Measurements from ENCODE around the gene ARHGAP42.
A peak's percentile ranks its signal among the peaks of the same experiment; 100 is the strongest.

The ARHGAP42 gene

DNA sequence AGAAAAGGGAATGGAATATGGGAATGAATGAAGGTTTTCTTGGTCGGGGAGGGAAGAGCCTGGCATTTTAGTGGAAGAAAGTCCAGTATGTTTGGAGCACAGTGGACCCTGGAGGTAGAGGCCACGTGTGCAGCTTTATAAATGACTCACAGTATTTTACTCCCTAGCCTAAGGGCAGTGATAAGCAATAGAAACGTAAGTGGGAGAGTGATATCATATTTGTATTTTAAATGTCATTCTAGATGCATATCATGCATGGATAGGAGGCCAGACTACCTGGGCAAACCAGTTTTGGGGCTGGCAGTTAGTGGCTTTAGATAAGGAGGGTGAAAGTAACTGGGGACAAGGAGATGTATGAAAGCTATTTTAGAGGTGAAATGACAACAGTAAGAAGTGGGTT is 174.1 kb downstream of the ARHGAP42 start:
- TF ChIP-seq, protein P1, sequence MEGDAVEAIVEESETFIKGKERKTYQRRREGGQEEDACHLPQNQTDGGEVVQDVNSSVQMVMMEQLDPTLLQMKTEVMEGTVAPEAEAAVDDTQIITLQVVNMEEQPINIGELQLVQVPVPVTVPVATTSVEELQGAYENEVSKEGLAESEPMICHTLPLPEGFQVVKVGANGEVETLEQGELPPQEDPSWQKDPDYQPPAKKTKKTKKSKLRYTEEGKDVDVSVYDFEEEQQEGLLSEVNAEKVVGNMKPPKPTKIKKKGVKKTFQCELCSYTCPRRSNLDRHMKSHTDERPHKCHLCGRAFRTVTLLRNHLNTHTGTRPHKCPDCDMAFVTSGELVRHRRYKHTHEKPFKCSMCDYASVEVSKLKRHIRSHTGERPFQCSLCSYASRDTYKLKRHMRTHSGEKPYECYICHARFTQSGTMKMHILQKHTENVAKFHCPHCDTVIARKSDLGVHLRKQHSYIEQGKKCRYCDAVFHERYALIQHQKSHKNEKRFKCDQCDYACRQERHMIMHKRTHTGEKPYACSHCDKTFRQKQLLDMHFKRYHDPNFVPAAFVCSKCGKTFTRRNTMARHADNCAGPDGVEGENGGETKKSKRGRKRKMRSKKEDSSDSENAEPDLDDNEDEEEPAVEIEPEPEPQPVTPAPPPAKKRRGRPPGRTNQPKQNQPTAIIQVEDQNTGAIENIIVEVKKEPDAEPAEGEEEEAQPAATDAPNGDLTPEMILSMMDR (IDR thresholded peaks at IDR 0.05; ENCODE audit: low read depth, low read length, poor library complexity, severe bottlenecking): no peak
- no peak for TF ChIP-seq EZH2phosphoT487 (IDR thresholded peaks at IDR 0.05; ENCODE audit: borderline replicate concordance, low read length)
- Histone ChIP-seq H3K27ac (ENCODE audit: low read depth, low read length) (no peak overlapping the region), H3F3A (ENCODE audit: control insufficient read depth, insufficient read depth) (no peaks in the 10 kb centered on the region), H3K4me3 (ENCODE audit: low read length) (no peak overlapping the region), H3K36me3 (ENCODE audit: control insufficient read depth, low read length) (peaks cover 3% of the 10 kb centered on the region), H4K20me1 (ENCODE audit: control insufficient read depth, insufficient read depth, low read depth, low read length) (no peaks in the 10 kb centered on the region), H3K4me2 (ENCODE audit: low read length) (no peak overlapping the region), H3K9me2 (replicated peaks; ENCODE audit: control insufficient read depth, low read length) (no peaks in the 10 kb centered on the region), H3K9me3 (ENCODE audit: control insufficient read depth, insufficient read depth, low read length) (peaks cover 5% of the 10 kb centered on the region; the same call in 1 of the 2 replicates), H3K27me3 (ENCODE audit: control insufficient read depth, low read length) (no peaks in the 10 kb centered on the region), H3K79me2 (ENCODE audit: control insufficient read depth, low read length) (no peaks in the 10 kb centered on the region), H3K4me1 (ENCODE audit: control insufficient read depth, low read length) (peaks cover 6% of the 10 kb centered on the region)

DNA sequence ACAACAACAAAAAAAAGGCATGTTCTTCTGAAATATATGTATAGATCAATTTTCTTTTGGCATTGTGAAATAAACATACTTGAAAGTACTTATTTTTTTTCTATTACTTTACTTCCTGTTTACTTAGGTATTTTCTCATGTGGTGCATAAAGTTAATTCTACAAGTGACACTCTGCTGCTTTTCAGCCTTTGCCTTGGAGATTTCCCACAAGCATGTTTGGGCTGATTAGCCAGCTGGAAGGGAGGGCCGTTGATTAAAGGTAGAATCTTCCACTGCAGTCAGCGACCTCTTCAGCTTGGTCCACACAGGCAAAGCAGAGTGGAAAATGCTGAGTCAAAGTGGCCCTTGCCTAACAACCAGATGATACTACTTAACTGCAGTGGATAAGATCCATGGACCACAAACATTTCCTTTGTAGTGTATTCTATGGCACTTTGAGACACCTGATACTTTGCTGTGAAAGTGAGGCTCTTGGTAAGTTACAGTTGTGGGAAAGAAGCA is 176.0 kb downstream of the ARHGAP42 start:
- no peaks in the 10 kb centered on the region for H3K9me2 ChIP-seq (replicated peaks; ENCODE audit: control insufficient read depth, low read length)
- H3K27me3 ChIP-seq (ENCODE audit: control insufficient read depth, low read length): no peaks in the 10 kb centered on the region
- H3F3A ChIP-seq (ENCODE audit: control insufficient read depth, insufficient read depth): no peaks in the 10 kb centered on the region
- H3K4me2 ChIP-seq (ENCODE audit: low read length): no peak overlapping the region
- H3K27ac ChIP-seq (ENCODE audit: low read depth, low read length): no peak overlapping the region
- H3K4me3 ChIP-seq (ENCODE audit: low read length): no peak overlapping the region
- H3K36me3 ChIP-seq (ENCODE audit: control insufficient read depth, low read length): peaks cover 4% of the 10 kb centered on the region
- H4K20me1 ChIP-seq (ENCODE audit: control insufficient read depth, insufficient read depth, low read depth, low read length): no peaks in the 10 kb centered on the region
- H3K4me1 ChIP-seq (ENCODE audit: control insufficient read depth, low read length): peaks cover 18% of the 10 kb centered on the region
- TF ChIP-seq EZH2phosphoT487 (IDR thresholded peaks at IDR 0.05; ENCODE audit: borderline replicate concordance, low read length): no peak
- TF ChIP-seq, protein P1 (IDR thresholded peaks at IDR 0.05; ENCODE audit: low read depth, low read length, poor library complexity, severe bottlenecking): no peak
- H3K9me3 ChIP-seq (ENCODE audit: control insufficient read depth, insufficient read depth, low read length): peaks cover 7% of the 10 kb centered on the region; the same call in 1 of the 2 replicates
- H3K79me2 ChIP-seq (ENCODE audit: control insufficient read depth, low read length): no peaks in the 10 kb centered on the region

DNA sequence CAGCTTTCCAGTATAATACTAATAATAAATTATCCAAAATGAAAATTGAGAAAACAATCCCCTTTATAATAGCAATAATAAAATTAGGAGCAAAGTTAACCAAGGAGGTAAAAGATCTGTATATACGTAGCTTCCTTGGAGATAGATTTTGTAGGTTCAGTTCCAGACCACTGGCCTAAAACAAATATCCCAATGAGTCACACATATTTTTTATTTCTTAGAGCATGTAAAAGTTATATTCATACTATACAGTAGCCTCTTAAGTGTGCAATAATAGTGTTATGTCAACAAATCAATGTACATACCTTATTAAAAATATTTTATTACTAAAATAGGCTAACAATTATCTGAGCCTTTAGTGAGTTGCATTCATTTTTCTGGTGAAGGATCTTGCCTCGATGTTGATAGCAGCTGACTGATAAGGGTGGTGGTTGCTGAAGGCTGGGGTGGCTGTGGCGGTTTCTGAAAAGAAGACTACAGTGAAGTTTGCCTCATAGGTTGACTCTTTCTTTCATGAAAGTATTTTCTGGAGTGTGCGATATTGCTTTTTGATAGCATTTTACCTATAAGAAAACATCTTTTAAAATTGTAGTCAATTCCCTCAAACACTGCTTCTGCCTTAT is 178.5 kb downstream of the ARHGAP42 start:
- Histone ChIP-seq H3K79me2 (ENCODE audit: control insufficient read depth, low read length) (no peaks in the 10 kb centered on the region), H3K4me2 (ENCODE audit: low read length) (peak overlapping the region; percentile 43), H3K4me1 (ENCODE audit: control insufficient read depth, low read length) (peaks cover 18% of the 10 kb centered on the region), H3K9me2 (replicated peaks; ENCODE audit: control insufficient read depth, low read length) (no peaks in the 10 kb centered on the region), H3K9me3 (ENCODE audit: control insufficient read depth, insufficient read depth, low read length) (peaks cover 7% of the 10 kb centered on the region; the same call in 1 of the 2 replicates), H4K20me1 (ENCODE audit: control insufficient read depth, insufficient read depth, low read depth, low read length) (no peaks in the 10 kb centered on the region), H3K27me3 (ENCODE audit: control insufficient read depth, low read length) (no peaks in the 10 kb centered on the region), H3K36me3 (ENCODE audit: control insufficient read depth, low read length) (peaks cover 4% of the 10 kb centered on the region), H3K27ac (ENCODE audit: low read depth, low read length) (no peak overlapping the region), H3F3A (ENCODE audit: control insufficient read depth, insufficient read depth) (no peaks in the 10 kb centered on the region), H3K4me3 (ENCODE audit: low read length) (peak overlapping the region; percentile 35)
- no peak for TF ChIP-seq EZH2phosphoT487 (IDR thresholded peaks at IDR 0.05; ENCODE audit: borderline replicate concordance, low read length)
- TF ChIP-seq, protein P1 (IDR thresholded peaks at IDR 0.05; ENCODE audit: low read depth, low read length, poor library complexity, severe bottlenecking): no peak
